Stimulated activated CD8-positive, alpha-beta memory T cell treated with anti-CD3 and anti-CD28 coated beads, Interleukin-7, amount 100 ng/mL, for 1 hour (primary cell): ENCODE measurements around the gene NDUFV3.
"Not testable (repeated sequence)": the region's sequence is repeated elsewhere in the genome, so short reads cannot be mapped to it uniquely, and the experiment has no call there.

Experiments used
- DNase-seq, 2 donors: peaks; one replicate each; pipeline ENCODE4 v3.0.0-alpha.2; 2020; ENCODE audit warnings: low read depth in 2 of 2

The NDUFV3 gene

DNA sequence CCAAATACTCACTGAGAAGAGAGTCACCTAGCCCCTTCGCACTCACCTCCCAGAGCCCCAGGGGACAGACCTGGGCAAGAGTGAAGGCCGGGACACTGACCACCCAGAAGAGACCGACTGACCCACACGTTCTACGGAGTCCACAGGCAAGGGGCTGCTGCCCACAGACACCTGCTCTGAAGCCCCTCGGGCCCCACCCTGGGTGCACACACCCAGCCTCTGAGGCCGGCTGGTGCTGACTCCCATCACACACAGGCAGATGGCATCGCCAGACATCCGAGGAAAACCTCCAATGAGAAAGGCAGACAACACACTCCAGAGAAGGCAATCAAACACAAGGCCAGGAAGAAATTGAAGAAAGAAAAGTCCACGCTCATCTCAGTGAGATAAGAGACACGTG, 35.9 kb upstream of the NDUFV3 start:
- DNase-seq = no peak

DNA sequence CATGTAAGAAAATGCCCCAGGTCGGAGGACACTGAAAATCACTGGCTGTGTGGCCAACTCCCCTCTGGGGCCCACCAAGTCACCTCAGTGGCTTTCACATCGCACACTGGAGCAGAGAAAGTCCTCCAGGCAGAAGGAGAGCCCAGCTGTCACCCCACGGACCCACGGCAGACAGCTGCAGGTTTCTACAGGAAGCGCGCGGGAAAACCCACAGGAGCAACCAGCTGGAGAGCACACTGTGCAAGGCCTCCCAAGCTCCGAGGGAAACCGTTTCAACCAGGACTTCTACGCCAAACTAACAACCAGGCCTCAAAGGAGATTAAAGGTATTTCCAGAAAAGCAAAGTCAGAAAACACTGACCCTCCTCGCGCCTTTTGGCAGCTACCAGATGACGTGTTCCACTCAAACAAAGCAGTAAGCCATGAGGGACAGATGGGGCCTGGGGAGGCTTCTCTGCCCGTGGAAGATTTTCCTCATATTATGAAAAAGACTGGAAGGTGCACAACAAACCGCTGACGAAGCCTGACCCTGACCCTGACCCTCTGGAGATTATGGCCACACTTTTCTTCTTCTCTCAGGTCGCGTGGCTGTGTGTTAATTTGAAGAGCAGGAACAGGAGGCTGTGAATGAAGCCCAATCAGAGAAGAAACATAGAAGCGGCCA, 34.8 kb upstream of the NDUFV3 start:
- DNase-seq = no peak

DNA sequence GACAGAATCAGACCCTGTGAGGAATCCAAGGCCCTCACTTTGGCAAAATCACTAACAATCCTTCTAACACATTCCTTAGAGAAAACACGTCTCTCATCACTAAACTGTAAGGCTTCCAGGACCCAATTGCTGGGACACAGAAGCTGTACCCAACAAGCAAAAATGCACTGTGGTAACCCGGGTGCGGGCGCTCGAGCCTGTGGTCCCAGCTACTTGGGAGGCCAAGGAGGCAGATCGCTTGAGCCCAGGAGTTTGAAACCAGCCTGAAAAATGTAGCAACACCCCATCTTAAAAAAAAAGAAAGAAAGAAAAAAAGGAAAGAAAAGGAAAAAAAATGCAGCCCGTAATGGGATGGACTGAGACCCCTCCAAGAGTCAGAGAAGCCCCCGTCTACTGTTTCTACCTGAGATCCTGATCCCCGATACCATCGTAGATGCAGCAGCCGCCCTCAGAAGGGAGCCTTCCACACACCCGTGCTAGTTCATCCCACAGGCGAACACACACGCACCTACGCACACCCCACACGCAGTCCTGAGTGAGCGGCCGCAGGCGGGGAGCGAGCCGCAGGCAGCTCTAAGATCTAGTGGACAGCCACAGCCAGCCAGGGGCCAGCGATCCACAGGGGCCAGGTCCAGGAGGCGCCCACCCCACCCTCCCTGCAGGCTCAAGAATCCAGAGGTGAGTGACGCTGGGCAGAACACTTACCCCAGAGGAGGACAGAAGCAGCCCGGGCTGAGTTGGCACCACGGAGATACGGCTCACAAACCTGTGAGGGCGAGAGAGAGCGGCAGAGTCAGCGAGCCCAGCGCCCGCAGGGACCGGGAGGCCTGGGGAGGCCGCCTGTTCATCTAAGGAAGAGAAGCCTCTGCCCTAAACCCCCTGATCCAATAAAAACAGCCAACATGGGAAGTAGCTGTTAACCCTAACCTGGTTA, 33.9 kb upstream of the NDUFV3 start:
- no peak for DNase-seq

DNA sequence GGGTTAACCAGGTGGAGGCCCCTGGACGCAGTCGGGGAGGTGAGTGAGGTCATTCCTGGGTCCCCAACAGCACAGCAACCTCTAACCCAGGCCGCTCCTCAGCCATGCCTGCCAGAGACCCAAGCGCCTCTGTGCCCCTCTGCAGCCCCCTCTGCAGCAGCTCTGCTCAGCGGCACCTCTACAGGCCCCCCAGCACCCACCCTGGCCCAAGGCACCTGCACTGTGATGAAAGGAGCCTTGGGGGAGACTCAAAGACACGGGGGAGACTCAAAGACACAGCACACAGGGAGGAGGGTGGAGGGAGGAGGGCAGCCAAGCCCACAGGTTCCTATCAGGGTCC, 33.2 kb upstream of the NDUFV3 start:
- no peak for DNase-seq

DNA sequence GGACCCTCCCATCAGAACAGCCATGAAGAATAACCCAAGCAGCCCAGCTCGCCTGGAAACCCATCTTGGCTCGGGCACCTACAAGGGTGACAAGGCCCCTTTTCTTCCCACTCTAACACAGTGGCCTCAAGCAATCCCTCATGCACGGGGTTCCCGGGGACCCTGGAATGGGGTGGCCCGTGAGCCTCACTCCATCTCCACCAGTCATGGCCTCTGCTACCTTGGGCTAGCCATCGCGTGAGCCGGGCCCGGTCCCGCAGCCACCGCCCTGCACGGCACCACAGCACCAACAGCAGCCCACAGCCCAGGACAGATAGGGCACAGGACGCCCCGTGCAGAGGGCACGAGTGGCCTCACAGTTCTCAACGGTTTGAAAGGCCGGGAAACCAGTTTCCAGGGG, 32.8 kb upstream of the NDUFV3 start:
- DNase-seq = no peak

DNA sequence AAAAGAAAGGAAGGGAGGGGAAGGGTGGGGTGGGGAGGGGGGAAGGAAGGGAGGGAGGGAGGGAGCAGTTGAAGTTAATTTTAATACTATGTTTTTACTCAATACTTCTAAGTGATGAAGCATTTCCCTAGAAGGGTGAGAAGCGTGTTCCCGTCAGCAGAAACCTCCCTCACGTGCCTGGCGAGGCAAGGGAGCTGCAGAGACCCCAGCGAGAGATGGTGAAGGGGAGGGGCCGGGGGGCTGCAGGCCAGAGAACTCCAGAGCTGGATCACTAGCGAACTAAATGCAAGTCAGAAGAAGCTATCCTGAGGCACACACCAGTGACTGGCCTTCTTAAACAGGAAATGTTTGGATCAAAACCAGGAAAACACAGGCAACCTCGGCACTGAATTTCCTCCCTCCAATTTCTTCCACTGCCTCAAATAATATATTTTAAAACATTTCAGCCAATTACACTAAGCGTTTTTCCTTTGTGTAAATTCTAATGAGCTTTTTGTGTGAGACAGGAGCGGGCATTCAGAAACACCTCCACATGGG, 31.7 kb upstream of the NDUFV3 start:
- no peak for DNase-seq

DNA sequence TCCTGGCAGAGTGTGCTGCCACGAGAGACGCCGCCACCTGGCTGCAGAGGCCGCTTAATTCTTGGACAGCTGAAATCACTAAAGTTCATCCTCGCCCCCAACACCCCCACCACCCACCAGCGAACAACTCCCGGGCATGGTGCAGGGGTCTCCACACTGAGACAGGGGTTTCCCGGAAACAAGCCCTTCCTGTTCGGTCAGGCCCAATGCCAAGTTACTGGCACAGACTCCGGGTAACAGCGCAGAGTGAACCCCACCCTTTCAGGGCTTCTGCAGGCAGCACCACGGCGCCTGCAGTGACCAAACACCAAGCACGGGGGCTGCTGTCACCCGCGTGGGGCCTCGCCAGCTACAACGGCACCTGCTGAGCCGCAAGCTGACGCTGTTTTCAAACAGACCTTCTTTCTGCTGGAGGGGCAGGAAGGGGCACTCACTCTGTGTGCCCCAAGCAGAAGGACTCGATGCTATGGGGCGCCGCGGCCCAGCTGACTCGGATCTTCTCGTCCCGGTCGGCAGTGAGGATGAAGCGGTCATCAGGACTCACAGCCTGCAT, 31.2 kb upstream of the NDUFV3 start:
- DNase-seq = no peak

DNA sequence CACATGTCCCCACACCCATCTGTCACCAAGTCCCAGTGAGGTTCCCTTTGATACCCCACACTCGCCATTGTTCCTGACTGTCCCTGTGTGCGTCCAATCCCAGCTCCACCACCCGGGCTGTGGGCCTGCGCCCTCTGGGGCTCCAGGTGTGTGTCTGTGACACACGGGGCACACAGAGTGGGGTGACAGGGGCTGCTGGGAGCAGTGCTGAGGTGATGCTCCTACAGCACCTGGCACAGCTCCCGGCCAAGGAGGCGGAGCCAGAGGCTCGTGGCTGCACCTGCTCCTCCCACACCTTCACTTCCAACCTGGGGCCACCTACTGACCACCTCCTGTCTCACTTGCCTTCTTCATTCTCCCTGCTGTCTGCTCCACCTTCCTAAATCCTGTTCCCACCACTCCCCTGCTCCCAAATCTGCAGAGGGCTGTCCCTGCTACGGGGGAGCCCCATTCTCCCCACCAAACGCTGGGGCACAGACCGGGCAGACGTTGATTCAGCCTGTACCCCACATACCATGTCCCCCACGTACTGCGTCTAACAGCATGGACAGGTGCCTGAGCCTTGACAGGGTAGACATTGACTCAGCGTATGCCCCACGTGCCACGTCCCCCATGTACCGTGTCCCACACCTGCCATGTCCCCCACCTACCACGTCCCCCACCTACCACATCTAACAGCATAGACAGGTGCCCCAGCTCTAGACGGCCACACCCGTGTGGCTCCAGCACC, 30.2 kb upstream of the NDUFV3 start:
- DNase-seq = no peak

DNA sequence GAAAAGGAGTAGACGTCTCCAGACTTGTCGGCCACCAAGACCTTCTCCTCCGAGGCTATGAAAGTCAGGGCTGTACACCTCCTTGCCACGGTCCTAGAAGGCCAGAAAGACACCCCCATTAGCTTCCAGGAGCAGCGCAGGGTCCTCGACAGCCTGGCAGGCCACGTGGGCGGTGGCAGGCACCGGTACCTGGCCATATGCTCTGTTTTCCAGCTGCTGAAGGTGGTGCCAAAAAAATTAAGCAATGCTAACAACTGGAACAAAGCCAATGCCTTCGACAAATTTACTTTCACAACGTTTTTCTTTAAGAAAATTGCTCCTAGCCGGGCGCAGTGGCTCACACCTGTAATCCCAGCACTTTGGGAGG, 29.6 kb upstream of the NDUFV3 start:
- no peak for DNase-seq

DNA sequence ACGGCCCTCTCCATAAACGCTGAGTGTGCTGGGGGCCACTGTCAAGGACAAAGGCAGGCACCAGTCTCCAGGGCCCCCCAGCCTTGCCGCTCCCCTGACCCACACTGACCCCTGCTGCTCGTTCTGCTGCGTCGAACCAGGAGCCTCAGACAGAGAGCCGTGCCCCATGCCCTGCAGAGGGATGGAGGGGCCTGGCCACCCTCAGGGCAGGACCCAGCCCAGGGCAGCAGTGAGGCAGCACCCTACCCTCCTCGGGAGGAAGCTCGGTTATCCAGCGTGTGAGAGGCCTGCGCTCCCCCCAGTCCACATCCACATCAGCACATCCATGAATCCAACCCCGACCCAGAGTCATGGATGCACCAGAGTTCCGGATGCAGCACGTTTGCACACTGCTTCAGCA, 28.8 kb upstream of the NDUFV3 start:
- DNase-seq = no peak

DNA sequence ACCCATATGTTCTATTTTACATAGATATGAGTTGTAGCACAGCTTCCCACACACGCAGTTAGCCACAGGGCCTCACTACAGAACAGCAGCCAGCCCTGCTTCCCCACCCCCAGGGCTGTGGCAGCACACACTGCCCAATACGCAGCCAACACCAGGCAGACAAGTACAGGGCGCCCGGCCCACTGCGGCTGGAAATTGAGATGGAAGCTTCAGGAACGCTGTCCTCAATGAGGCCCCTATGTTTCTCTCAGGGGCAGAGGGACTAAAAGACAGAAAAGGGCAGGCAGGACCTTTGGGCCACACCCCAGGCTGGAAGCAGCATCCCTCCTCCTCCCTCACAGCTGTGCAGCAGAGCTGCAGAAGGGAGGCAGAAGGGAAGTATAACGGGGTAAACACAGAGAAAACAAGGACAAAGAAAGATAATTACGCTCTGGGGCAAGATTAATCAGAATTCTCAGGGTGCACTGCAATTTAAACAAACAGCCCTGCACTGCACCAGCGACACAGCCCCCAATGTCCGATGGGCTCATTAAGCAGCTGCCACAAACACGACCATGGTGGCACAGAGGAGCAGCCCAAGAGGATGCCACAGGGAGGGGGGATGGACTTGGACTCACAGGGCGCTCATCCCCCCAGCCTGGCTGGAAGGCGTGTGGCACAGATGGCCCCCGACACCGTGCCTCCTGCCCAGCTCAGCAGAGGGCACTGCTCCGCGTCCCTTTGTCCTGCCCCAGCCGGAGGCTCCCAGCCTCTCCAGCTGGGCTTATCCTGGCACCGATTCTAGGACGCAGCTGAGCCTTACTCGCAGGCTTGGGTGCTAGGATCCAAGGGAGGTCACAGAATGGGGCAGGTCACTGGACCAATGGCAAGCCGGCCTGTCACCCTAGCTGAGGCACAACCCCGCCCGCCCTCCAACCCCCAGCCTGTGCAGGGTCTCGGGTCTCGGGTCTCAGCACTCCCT, 28.0 kb upstream of the NDUFV3 start:
- no peak for DNase-seq

DNA sequence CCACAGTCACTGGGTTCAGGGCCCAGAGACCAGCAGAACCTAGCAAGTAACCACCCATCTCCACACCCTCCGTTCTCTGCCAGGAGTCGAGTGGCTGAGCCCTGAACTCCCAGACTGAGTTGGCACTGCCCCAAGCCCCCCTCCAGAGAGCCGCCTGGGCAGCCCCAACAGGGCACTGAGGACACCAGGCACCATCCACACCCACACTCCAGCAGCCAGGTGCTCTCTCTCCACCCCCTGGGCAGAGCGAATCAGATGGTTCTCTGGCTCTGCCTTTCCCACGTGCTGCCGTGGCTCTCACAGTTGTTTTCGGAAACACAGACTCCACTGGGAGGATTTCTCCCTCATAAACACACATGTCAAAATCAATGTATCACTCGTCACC, 27.3 kb upstream of the NDUFV3 start:
- DNase-seq = no peak

DNA sequence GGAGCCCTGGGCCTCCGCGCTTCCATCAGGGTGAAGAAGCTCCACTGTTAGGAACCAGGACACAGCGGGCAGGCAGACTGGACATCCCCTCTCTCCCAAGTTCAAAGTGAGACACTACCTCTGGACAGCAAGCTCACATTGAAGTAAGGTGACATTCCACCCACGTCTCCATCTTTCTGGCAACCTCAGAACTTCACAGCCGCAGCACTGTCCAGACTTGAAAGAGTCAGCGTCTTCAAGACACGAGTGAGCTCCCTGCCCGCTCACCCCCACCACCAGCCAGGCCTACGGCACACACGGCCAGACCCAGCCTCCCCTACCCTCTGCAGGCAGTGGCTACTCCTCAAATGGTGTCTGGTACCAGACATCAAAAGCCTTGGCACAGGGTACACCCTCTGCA, 24.9 kb upstream of the NDUFV3 start:
- DNase-seq = no peak

DNA sequence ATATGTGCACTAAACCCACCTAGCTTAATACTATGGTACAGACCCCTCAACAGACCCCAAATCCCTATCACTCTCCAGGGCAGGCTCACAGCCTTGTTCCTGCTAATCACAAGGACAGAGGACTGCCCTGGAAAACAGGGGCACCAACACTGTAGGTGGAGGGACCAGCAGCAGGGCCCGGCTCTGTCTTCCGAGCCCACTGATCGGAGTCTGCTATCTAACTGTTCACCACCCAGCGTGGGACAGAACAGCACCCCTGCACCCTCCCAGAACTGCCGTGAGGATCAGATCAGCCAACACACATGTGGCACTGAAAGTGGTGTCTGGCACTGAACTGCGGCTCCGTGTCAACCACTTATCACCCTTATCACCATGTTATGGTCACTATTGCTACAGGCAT, 20.0 kb upstream of the NDUFV3 start:
- DNase-seq = no peak

DNA sequence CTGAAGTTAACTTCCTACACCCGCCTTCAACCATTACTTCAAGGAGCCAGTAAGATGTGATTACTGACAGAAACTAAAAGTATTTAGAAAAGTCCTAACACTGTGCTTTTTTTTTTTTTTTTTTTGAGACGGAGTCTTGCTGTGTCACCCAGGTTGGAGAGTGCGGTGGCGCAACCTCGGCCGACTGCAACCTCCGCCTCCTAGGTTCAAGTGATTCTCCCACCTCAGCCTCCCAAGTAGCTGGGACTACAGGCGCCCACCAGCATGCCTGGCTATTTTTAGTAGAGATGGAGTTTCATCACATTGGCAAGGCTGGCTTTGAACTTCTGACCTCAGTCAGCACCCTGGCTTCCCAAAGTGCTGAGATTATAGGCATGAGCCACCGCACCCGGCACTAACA, 17.3 kb upstream of the NDUFV3 start:
- not testable (repeated sequence) for DNase-seq

DNA sequence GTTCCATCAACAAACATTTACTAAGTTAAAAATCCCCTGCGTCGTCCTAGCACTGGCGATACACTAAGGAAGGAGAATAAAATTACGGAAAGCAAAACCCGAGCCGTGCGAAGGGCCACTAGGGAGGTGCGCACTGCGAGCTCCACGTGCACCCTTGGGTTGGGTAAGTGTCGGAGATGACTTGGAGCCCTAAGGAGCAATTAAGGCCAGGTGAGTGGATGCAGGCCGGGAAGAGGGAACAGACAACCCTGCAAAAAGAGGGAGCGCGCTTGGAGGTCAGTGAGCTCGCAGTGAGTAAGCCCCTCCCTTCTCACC, 14.5 kb upstream of the NDUFV3 start:
- DNase-seq = no peak

DNA sequence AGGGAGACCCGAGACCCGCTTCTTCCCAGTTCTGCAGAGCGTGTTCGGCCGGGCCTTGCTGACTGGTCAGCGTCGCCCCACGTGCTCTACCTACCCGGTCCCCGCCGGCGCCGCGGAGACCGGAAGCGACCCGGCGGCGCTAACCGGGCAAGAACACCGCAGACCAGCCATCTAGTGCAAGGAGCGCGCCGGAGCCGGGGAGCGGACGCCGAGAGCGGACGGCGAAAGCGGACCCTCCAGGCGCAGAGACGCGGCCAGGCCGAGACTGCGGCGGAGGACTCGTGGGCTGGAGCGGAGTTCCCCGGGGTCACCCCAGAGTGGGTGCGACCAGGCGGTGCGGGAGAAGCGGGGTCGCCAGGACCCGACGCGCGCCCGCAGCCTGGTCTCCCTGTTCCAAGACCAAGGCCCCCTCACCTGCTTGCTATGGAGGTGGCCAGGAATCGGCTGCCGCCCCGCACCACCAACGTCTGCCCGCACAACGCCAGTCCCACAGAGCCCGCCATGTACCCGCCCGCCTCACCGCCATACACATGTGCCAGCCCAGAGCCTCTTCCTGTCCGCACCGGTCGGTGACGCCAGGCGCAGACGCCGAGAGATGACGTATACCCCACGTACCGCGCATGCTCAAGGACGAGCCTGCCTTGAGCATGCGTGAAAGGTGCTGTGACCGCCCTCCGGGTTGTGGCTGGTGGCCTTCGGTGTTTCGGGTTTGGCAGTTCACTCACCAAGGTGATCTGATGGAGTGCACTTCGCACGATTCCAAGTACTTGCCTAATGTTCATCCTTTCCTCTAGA, 13.9 kb upstream of the NDUFV3 start, which contains the start of gene WDR4:
Gene WDR4 (minus strand): TSS at position 547 of the 795 bp plus-strand sequence. CDS start 44 bp downstream, at position 503.
- DNase-seq = peak; percentile 98 to 99

DNA sequence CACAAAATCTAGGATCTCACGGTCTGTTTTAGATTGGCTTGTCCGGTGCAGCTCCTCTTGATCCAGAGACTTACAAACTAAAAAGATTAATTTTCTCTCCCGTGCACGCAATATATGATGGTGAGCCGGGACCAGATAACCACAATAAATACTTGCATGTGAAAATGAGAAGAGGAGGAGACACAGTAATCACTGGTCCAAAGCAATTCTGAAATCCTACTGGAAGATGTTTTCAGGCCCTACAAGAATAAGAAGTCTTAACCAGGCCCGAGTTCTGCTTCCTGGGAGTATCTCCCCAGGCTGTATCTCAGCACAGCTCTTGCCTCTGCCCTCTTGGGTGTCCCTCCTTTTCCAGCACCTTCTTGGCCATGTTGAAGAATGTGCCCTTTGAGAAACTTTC, 12.8 kb upstream of the NDUFV3 start:
- no peak for DNase-seq

DNA sequence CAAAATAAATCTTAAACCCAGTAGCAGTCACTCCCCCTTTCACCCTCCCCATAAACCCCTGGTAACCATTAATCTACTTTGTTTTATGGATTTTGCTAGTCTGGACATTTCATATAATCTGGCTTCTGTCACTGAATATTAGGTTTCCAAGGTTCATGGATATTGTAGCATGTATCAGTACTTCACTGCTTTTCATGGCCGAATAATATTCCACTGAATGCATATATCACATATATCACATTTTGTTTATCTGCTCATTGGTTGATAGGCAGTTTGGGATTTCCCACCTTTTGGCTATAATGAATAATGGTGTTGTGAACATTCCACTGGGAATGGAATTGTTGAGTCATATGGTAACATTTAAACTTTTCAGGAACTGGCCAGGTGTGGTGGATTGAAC, 9.2 kb upstream of the NDUFV3 start:
- DNase-seq = no peak

DNA sequence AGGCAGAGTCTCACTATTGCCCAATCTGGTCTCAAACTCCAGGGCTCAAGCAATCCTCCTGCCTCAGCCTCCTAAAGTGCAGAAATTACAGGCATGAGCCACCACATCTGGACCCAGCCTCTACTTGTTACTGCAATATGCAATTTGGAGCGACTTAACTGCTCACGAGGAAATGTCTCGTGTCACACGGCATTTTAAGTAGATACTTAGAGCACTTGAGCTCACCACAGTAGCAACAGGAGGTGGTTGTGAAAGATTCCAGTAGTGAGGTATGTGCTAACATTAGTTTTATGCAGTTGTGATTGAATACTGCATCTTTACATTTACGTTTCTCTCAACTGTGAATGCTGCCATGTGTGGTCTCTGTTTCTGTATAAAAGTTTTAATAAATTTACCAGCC, 5.8 kb upstream of the NDUFV3 start:
- DNase-seq = no peak
